ENCODE measurements around the gene FNTB. TPM values are rescaled to one million over a fixed set of nuclear protein-coding genes. Genes with fewer than 3 reads are reported as not detected.

The FNTB gene
- total and polyA plus RNA-seq, 2 experiments from 2014 or later = 8.6 to 12.5 TPM

DNA sequence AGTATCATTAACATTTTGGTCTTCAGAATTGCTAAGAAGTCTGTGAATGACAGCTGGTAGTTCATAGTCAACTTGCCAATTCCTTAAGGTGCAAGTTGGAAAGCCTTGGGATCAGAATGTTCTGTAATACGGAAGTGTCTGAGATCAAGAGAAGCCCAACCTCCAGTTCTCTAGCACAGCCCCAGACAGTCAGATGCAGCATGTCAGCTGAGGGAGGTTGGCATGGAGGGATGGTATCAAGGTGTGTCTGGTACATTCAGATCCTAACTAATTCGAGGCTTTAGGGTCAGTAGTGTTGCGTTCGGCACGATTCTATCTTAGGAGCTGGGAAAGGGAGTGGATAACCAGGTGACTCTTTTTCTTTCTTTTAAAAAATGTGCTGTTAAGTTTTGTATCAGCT, 38.3 kb downstream of the FNTB start:
- Histone ChIP-seq H3F3A (replicated peaks; ENCODE audit: low read depth) (0 out of 2 replicates have a peak, but pooled peaks cover 5% of the 10 kb centered on the region), H3K4me2 (no peak overlapping the region), H3K27me3 (ENCODE audit: insufficient read depth) (no peaks in the 10 kb centered on the region), H3K79me2 (replicated peaks; ENCODE audit: insufficient read depth) (no peaks in the 10 kb centered on the region), H4K20me1 (replicated peaks; ENCODE audit: insufficient read depth) (0 out of 2 replicates have a peak, but pooled peaks cover 2% of the 10 kb centered on the region), H3K36me3 (ENCODE audit: insufficient read depth) (peaks cover 5% of the 10 kb centered on the region), H3K27ac (ENCODE audit: low read depth) (no peak overlapping the region), H3K4me1 (ENCODE audit: insufficient read depth) (no peaks in the 10 kb centered on the region), H3K4me3 (no peak overlapping the region), H2AFZ (no peak overlapping the region), H3K9me2 (ENCODE audit: insufficient read depth) (no peaks in the 10 kb centered on the region)
- Mint-ChIP-seq H3K36me3 (ENCODE audit: low read depth) (peaks cover 11% of the 10 kb centered on the region), H3K27me3 (ENCODE audit: insufficient read depth, low read depth, poor library complexity) (no peaks in the 10 kb centered on the region), H3K27ac (no peak overlapping the region), H3K9me3 (no peaks in the 10 kb centered on the region), H3K4me3 (no peak overlapping the region), H3K4me1 (no peaks in the 10 kb centered on the region; the same call in 2 of the 3 replicates)
- DNase-seq (ENCODE audit: low spot score) = no peak
- ATAC-seq = no peak
- no peak for TF ChIP-seq STAT1 (IDR thresholded peaks at IDR 0.05; ENCODE audit: unreplicated experiment)
- no peak for TF ChIP-seq EZH2 (IDR thresholded peaks at IDR 0.05; ENCODE audit: low read depth, unreplicated experiment)
- TF ChIP-seq, protein P1, sequence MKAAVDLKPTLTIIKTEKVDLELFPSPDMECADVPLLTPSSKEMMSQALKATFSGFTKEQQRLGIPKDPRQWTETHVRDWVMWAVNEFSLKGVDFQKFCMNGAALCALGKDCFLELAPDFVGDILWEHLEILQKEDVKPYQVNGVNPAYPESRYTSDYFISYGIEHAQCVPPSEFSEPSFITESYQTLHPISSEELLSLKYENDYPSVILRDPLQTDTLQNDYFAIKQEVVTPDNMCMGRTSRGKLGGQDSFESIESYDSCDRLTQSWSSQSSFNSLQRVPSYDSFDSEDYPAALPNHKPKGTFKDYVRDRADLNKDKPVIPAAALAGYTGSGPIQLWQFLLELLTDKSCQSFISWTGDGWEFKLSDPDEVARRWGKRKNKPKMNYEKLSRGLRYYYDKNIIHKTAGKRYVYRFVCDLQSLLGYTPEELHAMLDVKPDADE (IDR thresholded peaks at IDR 0.05) = no peak
- TF ChIP-seq NANOG (IDR thresholded peaks at IDR 0.05; ENCODE audit: borderline replicate concordance) = no peak
- TF ChIP-seq REST (IDR thresholded peaks at IDR 0.05; ENCODE audit: unreplicated experiment) = no peak
- TF ChIP-seq CREB1 (CRISPR knock-in tag; IDR thresholded peaks at IDR 0.05; ENCODE audit: low read depth) = no peak
- TF ChIP-seq CTCF (conservative IDR thresholded peaks at IDR 0.05; ENCODE audit: low read depth in 2 of 2) = no peak
- TF ChIP-seq ZNF331 (CRISPR knock-in tag; IDR thresholded peaks at IDR 0.05; ENCODE audit: low read depth) = no peak
- no peak for TF ChIP-seq POLR2AphosphoS5 (IDR thresholded peaks at IDR 0.05; ENCODE audit: low read depth)

- ATAC-seq = no peak
- no peak overlapping the region for H3K4me3 Mint-ChIP-seq
- H3K79me2 ChIP-seq (replicated peaks; ENCODE audit: insufficient read depth) = no peaks in the 10 kb centered on the region
- TF ChIP-seq EZH2 (IDR thresholded peaks at IDR 0.05; ENCODE audit: low read depth, unreplicated experiment) (no peak), ZNF331 (CRISPR knock-in tag; IDR thresholded peaks at IDR 0.05; ENCODE audit: low read depth) (no peak), EZH2phosphoT487 (IDR thresholded peaks at IDR 0.05; ENCODE audit: unreplicated experiment) (no peak), STAT1 (IDR thresholded peaks at IDR 0.05; ENCODE audit: unreplicated experiment) (no peak), CTCF (conservative IDR thresholded peaks at IDR 0.05; ENCODE audit: low read depth in 2 of 2) (no peak), JUNB (IDR thresholded peaks at IDR 0.05; ENCODE audit: unreplicated experiment) (no peak), CREB1 (CRISPR knock-in tag; IDR thresholded peaks at IDR 0.05; ENCODE audit: low read depth) (no peak), REST (IDR thresholded peaks at IDR 0.05; ENCODE audit: unreplicated experiment) (no peak), POLR2AphosphoS5 (IDR thresholded peaks at IDR 0.05; ENCODE audit: low read depth) (no peak)
Measured at GRCh38 chr14:65025818-65026217, 39.1 kb downstream of the FNTB start.

More at GRCh38 chr14:65025818-65026217, 39.1 kb downstream of the FNTB start:
- Histone ChIP-seq H3K36me3 (ENCODE audit: insufficient read depth) (peaks cover 5% of the 10 kb centered on the region), H3K27ac (ENCODE audit: low read depth) (peak overlapping the region; percentile 55; the same call in 1 of the 2 replicates), H3F3A (replicated peaks; ENCODE audit: low read depth) (0 out of 2 replicates have a peak, but pooled peaks cover 3% of the 10 kb centered on the region), H4K20me1 (replicated peaks; ENCODE audit: insufficient read depth) (0 out of 2 replicates have a peak, but pooled peaks cover 2% of the 10 kb centered on the region), H3K4me3 (no peak overlapping the region), H3K27me3 (ENCODE audit: insufficient read depth) (no peaks in the 10 kb centered on the region), H3K9me2 (ENCODE audit: insufficient read depth) (no peaks in the 10 kb centered on the region), H3K4me1 (ENCODE audit: insufficient read depth) (no peaks in the 10 kb centered on the region), H2AFZ (no peak overlapping the region), H3K4me2 (no peak overlapping the region)
- Mint-ChIP-seq H3K9me3 (no peaks in the 10 kb centered on the region), H3K36me3 (ENCODE audit: low read depth) (peaks cover 13% of the 10 kb centered on the region), H3K4me1 (no peaks in the 10 kb centered on the region), H3K27me3 (ENCODE audit: insufficient read depth, low read depth, poor library complexity) (no peaks in the 10 kb centered on the region), H3K27ac (no peak overlapping the region)
- DNase-seq (ENCODE audit: low spot score) = no peak

Measured in GM23338 (cell line).